NCI-H1105 (cell line): Measurements from ENCODE around the gene TOPORS.

Experiments used
- DNase-seq: peaks from one replicate; lab custom pipeline; 2025; lab: John Stamatoyannopoulos, UW

Gene TOPORS

GRCh38 chr9:32502464-32502863 is 49.9 kb downstream of the TOPORS start:
- no peak for DNase-seq

- no peak for DNase-seq
These were observed 50.5 kb downstream of the TOPORS start for GRCh38 chr9:32501868-32502267.

- DNase-seq: no peak
These were observed 51.6 kb downstream of the TOPORS start for GRCh38 chr9:32500768-32501167.

GRCh38 chr9:32497921-32498320 is 54.5 kb downstream of the TOPORS start:
- no peak for DNase-seq

- no peak for DNase-seq
These were observed 61.8 kb downstream of the TOPORS start for GRCh38 chr9:32490601-32491000.
